Caco-2 (cell line): ENCODE results near the gene JPH2. TPM values are rescaled to one million over a fixed set of nuclear protein-coding genes. Genes with fewer than 3 reads are reported as not detected.

ENCODE experiments used
- BruUV-seq: library from RNA; stranded (reverse); fragments of 400-500 nt; replicated peaks from 2 replicates; lab custom pipeline; 2021; lab: Mats Ljungman, UMichigan
- CTCF ChIA-PET: fragments of 300-600 bp; sonication (Branson Sonifier 250); formaldehyde crosslinking; loops from one replicate; lab custom pipeline; 2022; ENCODE audit warnings: antibody characterized with exemption; lab: Charles Lee
- POLR2A ChIA-PET: fragments of 300-600 bp; sonication (Branson Sonifier 250); formaldehyde crosslinking; loops from one replicate; lab custom pipeline; 2022; ENCODE audit warnings: antibody characterized with exemption; lab: Charles Lee
- DNase-seq, 2 experiments: peaks; one replicate each; pipeline versions ENCODE4 v3.0.0 to v3.0.0-alpha.2; 2020 to 2022
- H3K27me3 ChIP-seq: replicated peaks from 2 replicates; pipeline ENCODE4 v1.6.0; 2011; ENCODE audit warnings: low read length; ENCODE audit not compliant: control insufficient read depth, insufficient read depth
- H3K36me3 ChIP-seq: 2 replicates; pipeline ENCODE4 v1.5.1; 2011; ENCODE audit warnings: low read length; ENCODE audit not compliant: control insufficient read depth, insufficient read depth
- H3K4me1 ChIP-seq: fragments of 250-450 bp; sonication (Bioruptor Pico); 2 replicates; pipeline ENCODE4 v1.5.1; 2020; ENCODE audit warnings: mild to moderate bottlenecking
- H3K4me3 ChIP-seq: 2 replicates; pipeline ENCODE4 v1.5.1; 2011; ENCODE audit warnings: low read depth, mild to moderate bottlenecking, control low read depth, low read length
- H3K9me3 ChIP-seq: fragments of 250-450 bp; sonication (Bioruptor Pico); 2 replicates; pipeline ENCODE4 v1.5.1; 2020; ENCODE audit warnings: mild to moderate bottlenecking, moderate library complexity
- H3K27ac Mint-ChIP-seq: one replicate; pipeline ENCODE4 v1.8.0; 2022; ENCODE audit warnings: mixed read lengths; ENCODE audit not compliant: unreplicated experiment
- H3K27me3 Mint-ChIP-seq: one replicate; pipeline ENCODE4 v1.8.0; 2022; ENCODE audit warnings: mixed read lengths; ENCODE audit not compliant: insufficient read depth, unreplicated experiment
- H3K36me3 Mint-ChIP-seq: one replicate; pipeline ENCODE4 v1.8.0; 2022; ENCODE audit warnings: mild to moderate bottlenecking, mixed read lengths; ENCODE audit not compliant: insufficient read depth, unreplicated experiment
- H3K4me1 Mint-ChIP-seq: one replicate; pipeline ENCODE4 v1.8.0; 2022; ENCODE audit warnings: low read depth, mixed read lengths; ENCODE audit not compliant: unreplicated experiment
- H3K4me3 Mint-ChIP-seq: one replicate; pipeline ENCODE4 v1.8.0; 2022; ENCODE audit warnings: mild to moderate bottlenecking, moderate library complexity, mixed read lengths; ENCODE audit not compliant: unreplicated experiment
- H3K9me3 Mint-ChIP-seq: one replicate; pipeline ENCODE4 v1.8.0; 2022; ENCODE audit warnings: mixed read lengths; ENCODE audit not compliant: unreplicated experiment
- CTCF ChIP-seq, 2 experiments: fragments of 200-600 bp in 1 of 2; IDR thresholded peaks; 1 replicate in 1 of 2; 2 replicates in 1 of 2; pipeline versions ENCODE4 v1.5.1 to v1.8.0; 2011 to 2022; ENCODE audit warnings: antibody characterized with exemption in 1 of 2, control low read depth in 1 of 2, inconsistent platforms in 1 of 2, low read depth in 1 of 2, low read length in 1 of 2, mild to moderate bottlenecking in 1 of 2, moderate library complexity in 1 of 2; ENCODE audit not compliant: insufficient read depth in 1 of 2, severe bottlenecking in 1 of 2, unreplicated experiment in 1 of 2
- intact Hi-C: fragments of 100-400 bp; cut with micrococcal nuclease; formaldehyde crosslinking; loops from one replicate; pipeline ENCODE4 v1.10.0; 2022; ENCODE audit not compliant: unreplicated experiment
- total RNA-seq: library from RNA; stranded (reverse); gene quantifications from 2 replicates; pipeline ENCODE4 v1.2.3, GENCODE V29; 2022

Gene JPH2
- total RNA-seq, 1 experiment from 2014 or later: 10.5 TPM

DNA sequence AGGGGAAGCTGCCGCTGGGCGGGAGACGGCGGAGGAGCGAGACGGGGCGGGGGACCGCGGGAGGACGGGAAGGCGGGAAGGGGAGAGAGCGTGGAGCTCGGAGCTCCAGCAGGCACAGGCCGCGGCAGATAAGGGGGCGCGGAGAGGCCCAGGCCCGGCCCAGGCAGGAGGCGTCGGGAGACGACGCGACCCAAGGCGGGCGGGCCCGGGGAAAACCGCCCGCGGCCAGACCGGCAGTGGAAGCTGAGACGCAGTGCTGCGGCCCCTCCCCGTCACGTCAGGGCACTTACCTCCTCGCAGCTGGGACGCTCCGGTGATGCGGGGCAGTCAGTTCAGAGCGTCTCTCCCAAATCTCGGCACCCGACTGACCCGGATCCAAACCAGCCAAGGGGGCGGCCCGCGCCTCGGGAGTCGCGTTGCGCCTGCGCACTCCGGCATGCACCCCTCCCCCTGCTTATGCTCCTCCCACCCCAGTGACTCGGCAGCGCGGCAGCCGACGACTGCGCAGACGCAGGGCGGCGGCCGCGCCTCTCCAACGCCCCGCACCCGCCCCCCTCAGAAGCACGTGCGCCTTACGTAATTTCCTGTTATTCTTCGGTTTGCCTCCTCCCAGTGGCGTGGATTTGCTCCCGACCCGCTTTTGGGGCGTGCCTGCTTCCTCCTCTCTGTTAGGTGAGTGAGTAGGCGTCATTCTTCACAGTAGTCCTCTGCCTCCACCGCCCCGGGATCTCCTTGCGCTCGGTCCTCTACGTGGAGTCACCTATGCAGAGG, 23.6 kb upstream of the JPH2 start, which contains the start of gene OSER1:
OSER1 (minus strand) TSS at position 366 of the 771 bp plus-strand sequence. CDS start 3,814 bp downstream, outside the sequence.
- DNase-seq: peak; percentile 100
- BruUV-seq: no TSS peak
- ChIA-PET CTCF (interaction anchor here (0.6 to 2.4 kb wide), 8 partner anchors 8 to 261 kb away, joined by 3 to 19 read pairs (median 9); partner anchors contain the start of gene FITM2), POLR2A (interaction anchor here (0.5 to 1.4 kb wide), 8 partner anchors 26 to 607 kb away, joined by 3 to 9 read pairs (median 6); partner anchors contain the start of gene TTPAL)
- H3K27me3 ChIP-seq: no peaks in the 10 kb centered on the region
- Mint-ChIP-seq H3K9me3 (no peaks in the 10 kb centered on the region), H3K4me3 (peak within 1 kb of the TSS; percentile 95), H3K27ac (peak within 1 kb of the TSS; percentile 96), H3K27me3 (no peaks in the 10 kb centered on the region), H3K4me1 (peaks cover 27% of the 10 kb centered on the region), H3K36me3 (peaks cover 61% of the 10 kb centered on the region)
- no peaks in the 10 kb centered on the region for H3K9me3 ChIP-seq
- peaks cover 19% of the 10 kb centered on the region for H3K4me1 ChIP-seq
- H3K4me3 ChIP-seq: peak within 1 kb of the TSS; percentile 74
- H3K36me3 ChIP-seq: peaks cover 1% of the 10 kb centered on the region; the same call in 1 of the 2 replicates
- TF ChIP-seq CTCF (IDR thresholded peaks at IDR 0.05; ENCODE audit: insufficient read depth in 1 of 2, low read depth in 1 of 2, low read length in 1 of 2, severe bottlenecking in 1 of 2, unreplicated experiment in 1 of 2): no peak
- intact Hi-C loops: loop anchor here (1.0 to 10.0 kb wide), 5 partner anchors 23 to 747 kb away; partner anchors contain the start of genes JPH2 and YWHAB

DNA sequence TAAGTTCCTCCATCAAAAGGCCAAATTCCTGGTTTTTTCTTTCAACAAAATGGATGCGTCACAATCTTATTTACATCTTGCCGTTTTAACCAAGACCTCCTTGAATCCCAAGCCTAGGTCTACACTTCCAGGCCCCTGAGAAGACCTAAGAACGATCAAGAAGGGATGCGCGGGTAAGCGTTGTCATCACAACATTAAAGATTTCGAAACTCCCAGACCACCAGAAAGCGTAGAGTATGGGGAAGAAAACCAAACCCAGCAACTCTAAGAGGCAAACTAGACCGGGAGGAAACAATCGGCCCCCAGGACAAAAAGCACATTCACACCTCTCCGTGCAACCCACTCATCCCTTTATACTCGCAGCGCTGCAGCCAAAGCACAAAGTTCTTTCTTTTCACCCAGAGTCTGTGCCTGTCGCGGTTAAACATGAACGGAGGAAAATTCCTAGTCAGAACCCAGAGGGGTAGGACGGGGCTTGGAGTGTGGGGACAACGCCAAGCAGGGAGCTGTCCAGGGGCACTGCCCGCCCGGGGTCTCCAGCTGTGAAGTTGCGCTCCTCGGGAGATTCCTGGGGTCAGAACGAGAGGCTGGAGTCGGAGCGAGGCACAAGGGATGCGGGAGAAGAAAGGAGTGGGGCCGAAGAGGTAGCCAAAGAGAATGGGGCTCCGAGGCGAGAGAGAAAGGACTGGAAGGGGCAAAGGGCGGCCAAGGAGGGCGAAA, 22.9 kb upstream of the JPH2 start:
- H3K4me3 ChIP-seq: peak overlapping the region; percentile 74
- TSS peak; percentile 36 for BruUV-seq
- peaks cover 19% of the 10 kb centered on the region for H3K4me1 ChIP-seq
- peaks cover 62% of the 10 kb centered on the region for H3K36me3 Mint-ChIP-seq
- no peaks in the 10 kb centered on the region for H3K9me3 Mint-ChIP-seq
- peak overlapping the region; percentile 96 for H3K27ac Mint-ChIP-seq
- DNase-seq: no peak
- H3K27me3 ChIP-seq: no peaks in the 10 kb centered on the region
- peaks cover 4% of the 10 kb centered on the region for H3K36me3 ChIP-seq
- H3K4me1 Mint-ChIP-seq: peaks cover 19% of the 10 kb centered on the region
- intact Hi-C loops: loop anchor here (1.0 to 10.0 kb wide), 5 partner anchors 23 to 747 kb away; partner anchors contain the start of genes JPH2 and YWHAB
- ChIA-PET CTCF (interaction anchor here (0.6 to 2.4 kb wide), 10 partner anchors 9 to 406 kb away, joined by 3 to 19 read pairs (median 8); partner anchors contain the start of gene FITM2), POLR2A (interaction anchor here (0.6 to 1.4 kb wide), 7 partner anchors 29 to 607 kb away, joined by 3 to 9 read pairs (median 7); partner anchors contain the start of gene TTPAL)
- H3K27me3 Mint-ChIP-seq: no peaks in the 10 kb centered on the region
- H3K4me3 Mint-ChIP-seq: peak overlapping the region; percentile 95
- TF ChIP-seq CTCF (IDR thresholded peaks at IDR 0.05; ENCODE audit: insufficient read depth in 1 of 2, low read depth in 1 of 2, low read length in 1 of 2, severe bottlenecking in 1 of 2, unreplicated experiment in 1 of 2): no peak
- no peaks in the 10 kb centered on the region for H3K9me3 ChIP-seq
